Measurements from ENCODE around the gene DNASE1L3. TPM values are rescaled to one million over a fixed set of nuclear protein-coding genes. Genes with fewer than 3 reads are reported as not detected.

Gene DNASE1L3
- total RNA-seq, 1 donor from 2014 or later: 0.22 TPM

DNA sequence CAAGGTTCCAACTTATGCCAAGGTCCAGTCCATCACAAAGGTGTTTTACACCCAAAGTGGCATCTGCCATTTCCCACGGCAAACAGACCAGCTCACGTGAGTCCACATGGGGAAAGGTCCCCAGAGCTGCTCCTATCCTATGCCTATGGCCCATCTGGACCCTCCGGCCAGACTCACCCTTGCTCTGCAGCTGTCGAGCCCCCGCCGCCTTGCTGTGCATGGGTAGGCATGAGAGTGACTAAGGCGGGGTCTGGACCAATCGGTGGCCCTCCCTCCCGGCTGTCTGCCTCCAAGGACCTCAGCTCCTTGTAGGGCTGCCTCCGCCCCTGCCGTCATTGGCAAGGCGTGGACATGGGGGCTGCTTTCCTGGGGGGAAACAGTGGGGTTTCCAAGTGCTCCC, 26.9 kb downstream of the DNASE1L3 start:
- Mint-ChIP-seq H3K27ac (no peak overlapping the region), H3K36me3 (no peaks in the 10 kb centered on the region), H3K4me1 (no peaks in the 10 kb centered on the region), H3K4me3 (no peak overlapping the region), H3K9me3 (no peaks in the 10 kb centered on the region), H3K27me3 (ENCODE audit: low read depth) (peaks cover 16% of the 10 kb centered on the region)
- no peak for DNase-seq (ENCODE audit: low spot score in 2 of 2, unreplicated experiment in 2 of 2)
- TF ChIP-seq, protein P1, sequence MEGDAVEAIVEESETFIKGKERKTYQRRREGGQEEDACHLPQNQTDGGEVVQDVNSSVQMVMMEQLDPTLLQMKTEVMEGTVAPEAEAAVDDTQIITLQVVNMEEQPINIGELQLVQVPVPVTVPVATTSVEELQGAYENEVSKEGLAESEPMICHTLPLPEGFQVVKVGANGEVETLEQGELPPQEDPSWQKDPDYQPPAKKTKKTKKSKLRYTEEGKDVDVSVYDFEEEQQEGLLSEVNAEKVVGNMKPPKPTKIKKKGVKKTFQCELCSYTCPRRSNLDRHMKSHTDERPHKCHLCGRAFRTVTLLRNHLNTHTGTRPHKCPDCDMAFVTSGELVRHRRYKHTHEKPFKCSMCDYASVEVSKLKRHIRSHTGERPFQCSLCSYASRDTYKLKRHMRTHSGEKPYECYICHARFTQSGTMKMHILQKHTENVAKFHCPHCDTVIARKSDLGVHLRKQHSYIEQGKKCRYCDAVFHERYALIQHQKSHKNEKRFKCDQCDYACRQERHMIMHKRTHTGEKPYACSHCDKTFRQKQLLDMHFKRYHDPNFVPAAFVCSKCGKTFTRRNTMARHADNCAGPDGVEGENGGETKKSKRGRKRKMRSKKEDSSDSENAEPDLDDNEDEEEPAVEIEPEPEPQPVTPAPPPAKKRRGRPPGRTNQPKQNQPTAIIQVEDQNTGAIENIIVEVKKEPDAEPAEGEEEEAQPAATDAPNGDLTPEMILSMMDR (IDR thresholded peaks at IDR 0.05; ENCODE audit: unreplicated experiment): no peak

DNA sequence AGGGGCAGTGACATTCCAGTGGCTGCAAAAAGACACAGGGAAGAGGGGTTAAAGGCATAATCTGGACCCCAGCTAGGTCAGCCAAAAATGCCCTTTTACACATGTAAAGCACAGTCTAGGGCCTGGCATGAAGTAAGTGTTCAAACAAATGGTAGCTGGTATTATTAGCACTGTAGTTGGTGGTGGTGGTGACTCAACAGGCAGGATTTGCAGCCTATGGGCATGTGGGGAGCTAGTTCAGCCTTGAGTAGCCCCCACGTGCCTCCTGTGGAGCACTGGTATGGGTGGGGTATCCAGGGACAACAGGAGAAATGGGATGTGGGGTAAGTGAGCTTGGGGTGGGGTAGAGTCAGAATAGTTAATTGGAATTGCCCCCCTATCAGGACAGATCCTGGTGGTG, 27.6 kb downstream of the DNASE1L3 start:
- no peak for DNase-seq (ENCODE audit: low spot score in 2 of 2, unreplicated experiment in 2 of 2)
- Mint-ChIP-seq H3K9me3 (no peaks in the 10 kb centered on the region), H3K27ac (no peak overlapping the region), H3K36me3 (no peaks in the 10 kb centered on the region), H3K27me3 (ENCODE audit: low read depth) (peaks cover 16% of the 10 kb centered on the region), H3K4me1 (no peaks in the 10 kb centered on the region), H3K4me3 (no peak overlapping the region)
- TF ChIP-seq, protein P1 (IDR thresholded peaks at IDR 0.05; ENCODE audit: unreplicated experiment): no peak

DNA sequence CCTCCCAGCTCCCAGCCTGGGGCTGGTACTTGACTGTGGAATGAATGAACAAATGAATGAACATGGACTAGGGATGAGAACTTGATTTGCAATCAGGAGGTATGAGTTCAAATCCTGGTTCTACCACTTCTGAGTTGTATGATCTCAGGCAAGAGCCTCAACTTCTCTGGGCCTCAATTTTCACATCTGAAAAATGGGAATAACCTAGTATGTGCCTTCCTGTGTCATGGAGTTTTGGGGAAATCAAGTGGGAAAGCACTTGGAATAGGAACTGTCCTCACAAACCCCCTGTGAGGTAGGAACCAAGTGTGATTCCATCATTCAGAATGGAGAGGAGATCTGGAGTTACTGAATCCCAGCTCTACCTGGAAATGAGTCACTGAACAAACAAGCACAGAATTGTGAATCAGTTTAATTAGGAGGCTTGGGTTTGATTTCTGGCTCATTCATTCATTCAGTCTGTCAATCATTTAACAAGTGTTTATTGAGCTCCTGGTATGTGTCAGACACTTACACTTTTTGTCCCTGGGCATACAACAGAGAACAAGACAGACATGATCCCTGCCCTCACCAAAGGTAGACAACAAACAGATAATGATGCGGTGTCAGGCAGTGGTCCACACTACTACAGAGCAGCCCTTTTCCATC, 29.7 kb downstream of the DNASE1L3 start:
- peaks cover 16% of the 10 kb centered on the region for H3K27me3 Mint-ChIP-seq (ENCODE audit: low read depth)
- H3K36me3 Mint-ChIP-seq: no peaks in the 10 kb centered on the region
- no peak for DNase-seq (ENCODE audit: low spot score in 2 of 2, unreplicated experiment in 2 of 2)
- H3K4me3 Mint-ChIP-seq: no peak overlapping the region
- no peaks in the 10 kb centered on the region for H3K9me3 Mint-ChIP-seq
- no peak overlapping the region for H3K27ac Mint-ChIP-seq
- H3K4me1 Mint-ChIP-seq: no peaks in the 10 kb centered on the region
- TF ChIP-seq, protein P1 (IDR thresholded peaks at IDR 0.05; ENCODE audit: unreplicated experiment): no peak

DNA sequence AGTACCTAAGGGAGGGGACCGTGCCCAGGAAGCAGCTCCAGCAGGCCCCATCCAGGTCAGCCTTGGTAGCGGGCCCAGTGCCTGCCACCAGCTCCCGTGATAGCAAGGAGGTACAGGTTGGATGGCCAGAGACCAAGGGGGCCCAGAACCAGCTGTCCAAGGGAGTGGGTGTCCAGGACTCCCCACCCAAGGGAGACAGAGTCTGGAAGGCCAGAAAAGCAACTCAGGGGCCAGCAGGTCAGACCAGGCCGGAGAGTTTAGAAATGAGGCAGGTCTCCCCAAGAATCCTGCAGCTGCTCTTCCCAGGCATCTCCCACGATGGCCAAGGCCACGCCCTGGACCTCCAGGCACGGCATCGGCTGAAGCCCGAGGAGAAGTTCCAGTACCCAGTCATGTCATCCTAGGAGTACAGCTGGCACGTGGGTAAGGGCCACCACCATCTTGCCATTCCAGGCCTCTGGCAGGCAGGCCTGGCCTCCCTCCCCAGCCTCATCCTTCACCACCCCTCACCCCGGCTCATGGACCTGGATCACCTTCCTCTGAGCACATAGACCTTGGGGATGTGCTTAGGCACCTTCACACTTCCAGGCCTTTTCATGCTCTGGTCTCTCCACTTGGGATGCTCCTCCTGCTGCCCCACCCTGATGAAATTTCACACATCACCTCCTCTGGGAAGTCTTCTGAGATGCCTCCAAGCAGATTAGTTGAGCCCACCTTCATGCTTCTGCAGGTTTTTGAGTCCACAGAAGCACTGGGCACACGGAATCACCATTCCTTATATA, 30.5 kb downstream of the DNASE1L3 start:
- peaks cover 16% of the 10 kb centered on the region for H3K27me3 Mint-ChIP-seq (ENCODE audit: low read depth)
- H3K9me3 Mint-ChIP-seq: no peaks in the 10 kb centered on the region
- H3K36me3 Mint-ChIP-seq: no peaks in the 10 kb centered on the region
- peaks cover 5% of the 10 kb centered on the region for H3K4me1 Mint-ChIP-seq
- TF ChIP-seq, protein P1 (IDR thresholded peaks at IDR 0.05; ENCODE audit: unreplicated experiment): no peak
- H3K27ac Mint-ChIP-seq: no peak overlapping the region
- no peak for DNase-seq (ENCODE audit: low spot score in 2 of 2, unreplicated experiment in 2 of 2)
- H3K4me3 Mint-ChIP-seq: no peak overlapping the region

DNA sequence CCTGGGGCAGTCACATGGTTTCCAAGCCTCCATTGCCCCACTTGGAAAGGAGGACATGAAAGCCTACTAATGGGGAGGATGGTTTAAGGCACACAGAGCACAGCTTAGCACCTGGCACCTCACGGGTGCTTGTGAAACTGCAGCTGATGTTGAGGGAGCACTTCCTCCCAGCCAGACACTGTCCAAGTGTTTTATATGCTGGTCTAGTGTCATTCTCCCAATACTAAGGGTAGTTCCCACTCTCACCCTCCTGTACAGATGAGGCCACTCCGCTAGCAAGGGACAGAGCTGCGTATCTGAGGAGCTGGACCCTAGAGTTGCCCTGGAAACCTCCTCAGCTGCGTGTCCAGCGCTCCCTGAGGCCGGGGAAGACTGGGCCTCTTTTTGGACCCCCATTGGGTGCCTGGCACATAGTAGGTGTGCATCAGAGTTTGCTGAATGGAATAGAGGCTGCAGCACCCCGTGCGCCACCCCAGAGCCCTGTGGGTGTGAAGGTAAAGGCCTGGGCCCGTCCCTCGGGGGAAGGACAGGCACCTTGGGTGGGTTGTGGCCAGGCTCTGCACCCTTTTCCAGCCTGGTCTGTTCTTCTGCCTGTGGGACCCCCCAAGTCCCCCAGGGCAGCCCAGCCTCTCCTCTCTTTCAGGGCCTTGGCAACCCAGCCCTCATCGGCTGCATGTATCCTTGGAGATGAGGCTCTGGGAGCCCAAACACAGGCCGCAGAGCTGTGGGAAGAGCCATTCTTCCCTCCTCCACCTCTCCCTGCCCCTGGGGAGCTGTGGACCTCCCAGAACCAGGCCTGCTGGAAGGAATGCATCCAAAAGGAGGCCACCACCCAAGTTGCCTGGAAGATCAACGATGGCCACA, 31.3 kb downstream of the DNASE1L3 start:
- Mint-ChIP-seq H3K4me3 (no peak overlapping the region), H3K4me1 (peaks cover 13% of the 10 kb centered on the region), H3K9me3 (no peaks in the 10 kb centered on the region), H3K27me3 (ENCODE audit: low read depth) (peaks cover 14% of the 10 kb centered on the region), H3K27ac (no peak overlapping the region), H3K36me3 (no peaks in the 10 kb centered on the region)
- no peak for DNase-seq (ENCODE audit: low spot score in 2 of 2, unreplicated experiment in 2 of 2)
- TF ChIP-seq, protein P1 (IDR thresholded peaks at IDR 0.05; ENCODE audit: unreplicated experiment): no peak
